Right lobe of liver (tissue), 6 donors: Measurements from ENCODE around the gene HK1. TPM values are rescaled to one million over a fixed set of nuclear protein-coding genes. Genes with fewer than 3 reads are reported as not detected.
"Not testable (repeated sequence)": the region's sequence is repeated elsewhere in the genome, so short reads cannot be mapped to it uniquely, and the experiment has no call there.

Source experiments
- ATAC-seq, 4 donors: fragments of 200-7000 bp; cut with Tn5 transposase; one replicate each; pipeline ENCODE4 v1.9.1; 2020; ENCODE audit warnings: mild to moderate bottlenecking in 4 of 4, moderate library complexity in 4 of 4
- DNase-seq, 3 donors: peaks; one replicate each; pipeline ENCODE4 v3.0.0-alpha.2; 2020
- H3K27ac ChIP-seq, 3 donors: fragments of 200-600 bp; one replicate each; pipeline ENCODE4 v1.8.0; 2022
- H3K27me3 ChIP-seq, 2 donors: fragments of 200-600 bp; one replicate each; pipeline ENCODE4 v1.8.0; 2022
- H3K36me3 ChIP-seq, 4 donors: fragments of 200-600 bp; sonication (generic) in 1 of 4; one replicate each; pipeline versions ENCODE4 v1.5.1 to v1.8.0; 2017 to 2022; ENCODE audit warnings: control low read depth in 1 of 4
- H3K4me1 ChIP-seq, 4 donors: fragments of 200-600 bp; sonication (generic) in 1 of 4; one replicate each; pipeline versions ENCODE4 v1.5.1 to v1.8.0; 2017 to 2022; ENCODE audit warnings: control low read depth in 1 of 4
- H3K4me3 ChIP-seq, 3 donors: fragments of 200-600 bp; one replicate each; pipeline ENCODE4 v1.8.0; 2022
- H3K9me3 ChIP-seq, 4 donors: fragments of 200-600 bp; sonication (generic) in 1 of 4; one replicate each; pipeline versions ENCODE4 v1.5.1 to v1.8.0; 2017 to 2022; ENCODE audit warnings: control low read depth in 1 of 4
- CTCF ChIP-seq, 4 donors: fragments of 200-600 bp in 3 of 4; fragments of 450-650 bp in 1 of 4; IDR thresholded peaks; one replicate each; pipeline versions ENCODE4 v1.5.1 to v1.8.0; 2016 to 2022; ENCODE audit warnings: antibody characterized with exemption in 4 of 4, mild to moderate bottlenecking in 2 of 4
- POLR2A ChIP-seq: fragments of 450-650 bp; IDR thresholded peaks from one replicate; pipeline ENCODE4 v1.6.1; 2017; ENCODE audit warnings: antibody characterized with exemption, mild to moderate bottlenecking
- WGBS: methylation state at CpG from one replicate; pipeline ENCODE4 v1.1.6; 2018; ENCODE audit warnings: low coverage, low lambda C conversion rate; ENCODE audit not compliant: insufficient coverage; ENCODE audit errors: missing lambda C conversion rate; 5-methylcytosine and 5-hydroxymethylcytosine counted together
- intact Hi-C, 2 donors: fragments of 100-400 bp; cut with DNase I; formaldehyde crosslinking; loops; one replicate each; pipeline versions ENCODE4 v1.11.2 to v1.14.1; 2022
- total RNA-seq, 6 experiments: library from RNA; depleted of rRNA in 2 of 6; stranded (reverse); fragments of >200 nt in 2 of 6; fragmentation: NEBNext Ultra II Directional in 3 of 6; extraction: Animal tissue kit (Norgen Biotek cat#: 25700) in 3 of 6; gene quantifications; one replicate each; pipeline versions ENCODE4 v1.1.0 to v1.2.4, GENCODE V29; 2016 to 2023
- donor health status: DM: no; HTN: yes; CAD: no.
- donor health status: DM: no; HTN: no; CAD: no.
- donor health status: DM: no; HTN: no; CAD: no.
- donor health status: DM: no; HTN: yes; CAD: no.
- donor health status: DM: no; HTN: yes; CAD: no.

HK1 gene
- total RNA-seq, 6 experiments from 2014 or later: 4.2 to 28.0 (median 7.2) TPM

- no peak overlapping the region for H3K4me3 ChIP-seq
- H3K9me3 ChIP-seq: no peaks in the 10 kb centered on the region
- TF ChIP-seq CTCF (IDR thresholded peaks at IDR 0.05): no peak
- TF ChIP-seq POLR2A: no peak
- H3K36me3 ChIP-seq: no peaks in the 10 kb centered on the region
- no peaks in the 10 kb centered on the region for H3K27me3 ChIP-seq
- ATAC-seq (no peak), DNase-seq (no peak)
- 90% methylated on average over 1 of the region's 1 CpG for WGBS
- H3K4me1 ChIP-seq: no peaks in the 10 kb centered on the region
- H3K27ac ChIP-seq: no peak overlapping the region
- intact Hi-C loops: no loop called here
These were observed 2.9 kb upstream of the HK1 start for GRCh38 chr10:69275444-69275843.

GRCh38 chr10:69276503-69276902 is 1.8 kb upstream of the HK1 start:
- Histone ChIP-seq H3K4me3 (no peak overlapping the region), H3K27me3 (no peaks in the 10 kb centered on the region), H3K27ac (no peak overlapping the region), H3K4me1 (no peaks in the 10 kb centered on the region), H3K36me3 (no peaks in the 10 kb centered on the region), H3K9me3 (no peaks in the 10 kb centered on the region)
- DNase-seq (no peak), ATAC-seq (no peak)
- TF ChIP-seq CTCF (IDR thresholded peaks at IDR 0.05) (no peak), POLR2A (no peak)
- intact Hi-C loops: no loop called here
- WGBS: 72% methylated on average over 6 of the region's 6 CpGs

GRCh38 chr10:69279110-69279509 is 814 bp downstream of the HK1 start:
- H3K27ac ChIP-seq: no peak overlapping the region
- H3K36me3 ChIP-seq: no peaks in the 10 kb centered on the region
- peak in 2 of 4 donors; percentile 30 to 44 for ATAC-seq
- DNase-seq: no peak
- no peaks in the 10 kb centered on the region for H3K9me3 ChIP-seq
- no peaks in the 10 kb centered on the region for H3K4me1 ChIP-seq
- intact Hi-C loops: no loop called here
- no peak for TF ChIP-seq POLR2A
- H3K27me3 ChIP-seq: no peaks in the 10 kb centered on the region
- WGBS: 30% methylated on average over 1 of the region's 2 CpGs
- H3K4me3 ChIP-seq: no peak overlapping the region

- intact Hi-C loops: no loop called here
- no peak overlapping the region for H3K27ac ChIP-seq
- no peaks in the 10 kb centered on the region for H3K9me3 ChIP-seq
- 78% methylated on average over 8 of the region's 8 CpGs for WGBS
- no peak for TF ChIP-seq POLR2A
- TF ChIP-seq CTCF (IDR thresholded peaks at IDR 0.05): no peak
- no peaks in the 10 kb centered on the region for H3K4me1 ChIP-seq
- H3K4me3 ChIP-seq: no peak overlapping the region
- DNase-seq: no peak
- no peaks in the 10 kb centered on the region for H3K36me3 ChIP-seq
- ATAC-seq: no peak
- no peaks in the 10 kb centered on the region for H3K27me3 ChIP-seq
These were observed 3.5 kb downstream of the HK1 start for GRCh38 chr10:69281507-69282413.

GRCh38 chr10:69284402-69284801 is 6.1 kb downstream of the HK1 start:
- H3K4me3 ChIP-seq, H3K36me3 ChIP-seq, DNase-seq, H3K27me3 ChIP-seq, H3K9me3 ChIP-seq, intact Hi-C loops, ATAC-seq, H3K27ac ChIP-seq, H3K4me1 ChIP-seq: not testable (repeated sequence)
- WGBS: 85% methylated on average over 2 of the region's 6 CpGs
